GM21515 (cell line): ENCODE data around the gene BMPR1B.

Source experiments
- ATAC-seq: cut with Tn5 transposase; IDR thresholded peaks from one replicate; pipeline ENCODE4 v1.9.1; 2021; ENCODE audit not compliant: unreplicated experiment

The BMPR1B gene

DNA sequence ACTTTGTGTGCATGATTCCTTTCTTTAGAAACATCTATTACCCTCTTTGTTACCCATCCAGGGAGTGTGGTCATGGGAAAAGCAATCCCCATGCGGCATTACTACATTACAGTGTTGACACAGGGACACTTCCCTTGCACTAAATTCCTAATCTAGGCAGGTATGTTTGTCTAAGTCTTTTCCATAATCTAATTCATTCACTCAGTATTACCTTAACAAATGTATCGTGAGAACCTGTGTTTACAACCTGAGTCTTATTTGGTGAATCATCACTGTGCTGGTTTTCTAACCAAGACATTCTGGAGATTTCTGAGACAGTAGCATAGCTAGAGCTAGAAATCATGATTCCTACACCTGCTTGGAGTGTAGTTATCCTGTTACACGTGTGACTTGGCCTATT is 326.8 kb downstream of the BMPR1B start:
- ATAC-seq, result no peak

DNA sequence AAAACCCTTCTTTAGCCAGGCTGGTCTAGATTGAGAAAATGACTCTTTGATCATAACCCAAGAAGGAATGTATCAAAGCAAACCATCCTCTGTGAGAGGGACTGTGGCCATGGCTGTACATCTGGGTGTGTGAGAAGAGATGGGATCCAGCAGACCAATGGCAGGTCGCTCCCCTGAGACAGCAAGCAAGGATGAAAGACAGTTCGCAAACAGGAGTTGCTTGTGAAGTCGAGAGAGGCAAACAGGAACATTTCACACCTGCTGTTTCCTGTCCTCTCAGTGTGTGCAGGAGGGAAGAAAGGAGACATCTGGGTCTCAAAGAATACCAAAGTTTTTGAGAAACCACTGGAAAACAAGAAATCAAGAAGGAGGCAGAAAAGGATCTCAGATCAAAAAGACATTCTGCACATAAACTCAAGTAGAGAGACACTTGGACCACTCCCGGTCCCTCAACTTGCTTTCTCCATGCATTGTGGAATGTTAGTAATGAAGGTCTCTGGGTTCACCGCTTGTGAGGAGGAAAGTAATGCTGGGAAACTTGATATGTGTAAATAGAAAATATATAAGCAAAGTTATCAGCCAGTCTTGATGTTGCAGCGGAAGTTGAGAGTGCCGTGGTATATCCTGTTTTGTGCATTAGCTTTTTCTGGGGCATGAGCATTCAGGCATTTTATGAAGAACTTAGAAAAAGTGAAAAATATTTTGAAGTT is 327.5 kb downstream of the BMPR1B start:
- ATAC-seq, result no peak

DNA sequence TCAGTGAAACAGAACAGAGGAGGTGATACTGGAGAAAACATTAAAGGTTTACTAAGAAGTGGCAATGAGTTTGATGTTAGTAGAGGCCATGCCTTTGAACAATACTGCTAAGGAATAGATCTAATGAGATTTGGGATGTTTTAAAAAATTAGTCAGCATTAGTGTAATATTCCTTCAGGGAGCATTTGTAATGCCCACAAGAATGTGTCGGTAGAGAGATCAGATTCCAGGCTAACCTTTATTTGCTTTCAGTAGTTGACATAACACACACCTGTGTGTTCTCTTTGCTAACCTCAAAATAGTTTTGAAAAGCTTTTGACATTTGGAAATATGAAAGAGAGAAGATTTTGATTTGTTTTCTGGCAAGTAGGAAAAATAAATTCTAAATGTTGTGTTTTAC is 328.8 kb downstream of the BMPR1B start:
- no peak for ATAC-seq

DNA sequence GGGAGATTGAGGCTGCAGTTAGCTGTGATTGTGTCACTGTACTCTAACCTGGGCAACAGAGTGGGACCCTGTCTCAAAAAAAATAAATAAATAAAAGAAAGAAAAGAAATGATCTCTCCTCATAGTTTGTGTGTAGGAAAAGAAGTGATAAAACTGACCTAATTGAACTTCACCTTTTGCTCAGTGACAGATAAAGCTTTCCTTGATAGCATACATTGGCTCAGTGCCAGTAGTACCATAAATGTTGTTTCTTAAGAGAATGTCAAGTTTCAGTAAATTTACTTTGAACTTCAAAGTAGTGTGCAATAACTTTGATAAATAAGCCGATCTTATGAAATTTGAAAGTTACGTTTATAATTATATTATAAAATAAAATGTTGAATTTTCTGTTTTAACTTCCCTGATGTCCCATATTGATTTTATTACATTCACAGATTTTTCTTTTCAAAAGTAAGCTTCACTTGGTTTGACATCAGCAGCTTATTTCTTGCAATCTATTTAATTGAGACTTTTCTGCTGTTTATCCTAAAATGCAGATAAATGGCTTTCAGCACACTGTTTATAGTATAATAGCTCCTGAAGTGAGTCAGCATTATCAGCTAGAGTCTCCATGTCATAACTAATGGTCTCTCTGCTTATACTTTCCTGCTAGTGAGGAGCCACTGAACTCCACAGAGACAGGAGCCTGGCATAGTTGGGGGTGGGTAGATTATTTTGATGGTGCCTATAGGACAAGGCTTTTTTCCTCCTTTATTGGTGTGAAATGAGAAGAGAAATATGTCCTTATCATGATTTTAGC is 330.1 kb downstream of the BMPR1B start:
- no peak for ATAC-seq

DNA sequence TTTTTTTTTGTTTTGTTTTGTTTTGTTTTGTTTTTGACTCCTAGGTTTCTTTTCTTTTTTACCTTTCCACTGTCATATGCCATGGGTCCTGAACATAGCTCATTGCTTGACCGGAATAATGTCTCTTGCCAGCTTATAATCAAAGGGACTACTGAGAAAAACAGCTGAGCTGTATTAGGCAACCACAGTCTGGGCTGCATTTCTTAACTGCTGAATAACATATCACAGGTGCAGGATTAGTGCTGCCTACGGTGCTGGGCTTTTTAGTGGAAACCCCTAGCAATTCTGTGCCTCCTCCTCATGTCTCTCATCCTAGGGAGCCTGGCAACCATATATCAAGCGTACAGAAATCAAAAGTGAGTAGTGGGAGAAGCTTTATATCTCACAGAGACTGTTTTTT is 333.5 kb downstream of the BMPR1B start:
- no peak for ATAC-seq

DNA sequence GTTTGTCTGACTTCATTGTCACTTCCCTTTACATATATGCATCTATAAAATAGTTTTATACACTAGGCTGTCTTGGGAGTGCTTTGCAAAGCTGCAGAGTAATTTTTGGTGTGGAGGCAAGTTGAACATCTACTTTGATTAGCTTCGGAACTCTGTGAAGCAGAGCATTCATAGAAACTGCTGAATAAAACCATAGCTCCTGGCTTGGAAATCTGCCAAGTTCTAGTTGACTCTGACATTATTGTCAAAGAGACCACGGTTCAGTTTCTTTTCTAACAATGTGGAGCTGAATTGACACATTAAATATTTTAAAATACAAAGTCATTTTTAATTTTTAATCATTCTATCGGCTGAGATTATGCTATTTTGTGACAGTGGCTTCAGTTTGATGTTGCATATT is 335.0 kb downstream of the BMPR1B start:
- ATAC-seq, result no peak

DNA sequence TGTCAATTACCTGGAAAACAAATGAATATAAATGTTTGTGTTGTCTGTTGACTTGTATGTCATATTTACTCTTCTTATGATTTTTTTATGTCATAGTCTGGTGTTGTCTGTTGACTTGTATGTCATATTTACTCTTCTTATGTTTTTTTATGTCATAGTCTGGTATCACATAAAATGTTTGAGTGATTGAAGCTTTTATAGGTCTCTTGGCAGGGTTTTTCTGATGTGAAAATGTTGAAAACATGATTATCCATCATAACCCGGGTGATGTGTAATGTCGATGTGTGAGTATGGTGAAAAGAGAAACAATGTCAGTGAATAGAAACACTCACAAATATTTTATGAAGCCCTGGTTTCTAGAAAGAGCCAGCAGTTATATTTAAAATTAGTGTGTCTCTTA is 335.7 kb downstream of the BMPR1B start:
- ATAC-seq, result no peak

DNA sequence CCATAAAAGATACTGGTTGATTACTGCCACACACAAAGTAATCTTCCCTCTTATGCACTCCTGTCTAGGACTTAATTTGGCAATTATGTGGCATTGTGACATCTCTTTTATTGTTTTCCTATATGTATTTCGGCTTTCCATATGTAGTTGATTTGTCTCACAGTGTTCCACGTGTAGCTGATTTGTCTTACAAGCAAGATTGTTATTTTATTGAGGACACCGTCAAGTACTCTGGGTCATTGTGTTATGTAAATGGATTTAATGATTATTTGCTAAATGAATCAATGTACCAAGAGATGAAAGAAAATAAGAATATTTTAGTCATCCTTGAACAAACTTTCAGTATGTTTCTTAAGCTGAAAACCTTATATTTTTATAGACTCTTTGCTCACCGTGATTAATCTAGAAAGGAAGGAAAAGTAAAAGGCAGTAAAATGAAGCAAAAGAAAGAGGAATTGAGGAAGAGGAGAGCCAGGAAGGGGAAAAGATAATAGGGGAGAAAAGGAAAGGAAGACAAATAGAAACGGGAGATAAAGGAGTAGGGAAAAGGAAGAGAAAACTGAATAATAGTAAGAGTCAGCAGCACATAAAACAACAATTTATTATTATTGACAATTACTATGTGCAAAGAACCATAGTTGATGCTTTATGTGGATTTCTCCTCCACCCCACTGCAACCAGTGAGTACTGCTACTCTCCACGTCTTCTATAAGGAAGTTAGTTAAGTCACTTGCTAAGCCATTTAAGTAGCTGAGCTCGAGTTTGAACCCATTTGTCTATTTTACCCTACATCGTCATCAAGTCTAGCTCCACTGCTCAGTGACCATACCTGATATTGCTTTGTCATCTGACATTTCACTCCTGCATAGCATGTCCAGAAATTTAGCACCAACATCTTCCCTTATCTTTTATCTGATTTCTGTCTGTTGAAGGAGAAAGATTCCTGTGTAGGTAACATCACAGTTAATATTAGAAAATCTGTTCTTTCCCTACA is 336.5 kb downstream of the BMPR1B start:
- ATAC-seq, result no peak

DNA sequence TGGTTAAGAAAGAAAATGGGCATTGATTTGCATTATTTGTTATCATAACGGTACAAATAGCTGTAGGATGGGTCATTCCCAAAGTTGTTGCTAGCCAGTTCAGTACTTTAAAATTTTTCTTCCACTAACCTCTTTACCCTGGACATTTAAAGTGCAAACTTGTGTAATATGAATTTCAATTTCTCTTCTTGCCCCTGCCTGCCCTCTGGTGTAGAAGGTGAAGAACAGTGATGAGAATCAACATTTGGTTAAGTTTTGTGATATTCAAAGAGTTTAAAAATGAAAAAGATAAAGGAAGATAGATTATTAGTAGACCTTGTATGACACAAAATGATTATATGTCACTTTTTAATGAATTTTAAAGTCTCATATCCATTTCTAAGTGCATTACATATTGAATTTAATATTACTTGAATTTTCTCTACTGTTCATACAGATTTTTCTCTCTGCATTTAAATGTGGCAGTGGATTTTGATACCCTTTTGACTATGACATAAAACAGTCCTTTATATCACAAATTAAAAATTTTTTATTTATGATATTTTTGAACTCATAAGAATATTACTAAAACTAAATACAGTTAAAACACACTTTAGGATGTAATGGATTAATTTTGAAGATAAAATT is 337.7 kb downstream of the BMPR1B start:
- no peak for ATAC-seq

DNA sequence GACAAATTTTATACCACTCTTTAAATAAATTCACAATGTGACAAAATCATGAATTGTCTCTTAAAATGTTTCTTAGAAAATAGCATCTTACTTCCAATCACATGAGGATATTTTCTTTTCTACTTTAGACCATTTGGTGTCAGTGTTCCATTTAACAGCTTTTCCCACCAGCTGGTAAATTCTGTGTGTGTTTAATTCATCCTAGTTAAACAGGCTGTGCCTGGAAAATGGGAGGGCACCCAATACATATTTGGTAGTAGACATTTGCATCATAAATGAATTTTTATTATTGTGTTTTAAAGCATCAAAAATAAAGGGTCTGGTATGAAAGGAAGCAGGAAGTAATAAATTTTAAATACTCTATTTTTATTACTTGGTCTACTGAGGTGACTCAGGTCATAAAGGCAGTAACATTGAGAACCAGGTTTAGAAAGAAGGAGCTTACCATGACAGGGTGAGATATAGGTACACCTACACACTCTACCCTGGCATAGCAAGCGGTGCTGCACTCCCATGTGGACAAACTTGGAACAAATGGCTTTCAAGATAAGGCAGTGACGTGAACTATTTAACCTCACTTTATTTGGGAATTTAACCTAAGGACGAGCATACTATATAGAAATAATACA is 344.5 kb downstream of the BMPR1B start:
- ATAC-seq, result no peak

DNA sequence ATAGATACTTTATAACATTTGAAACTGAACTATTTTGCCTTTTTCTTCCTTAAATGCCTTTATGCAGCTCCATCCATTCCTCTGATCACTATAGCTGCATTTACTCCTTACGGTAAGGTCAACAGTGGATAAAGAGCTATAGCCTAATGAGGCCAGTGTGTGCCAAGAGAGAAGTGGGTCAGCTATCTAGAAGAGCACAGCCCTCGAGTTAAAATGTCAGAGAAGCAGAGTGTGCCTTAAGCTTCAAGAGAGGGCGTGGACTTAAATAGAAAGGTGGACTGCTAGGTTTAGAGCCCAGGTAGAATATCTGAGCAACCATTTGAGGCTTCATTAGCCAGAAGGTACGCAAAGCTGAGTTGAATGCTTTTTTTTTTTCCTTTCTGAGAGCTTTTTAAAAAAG is 347.4 kb downstream of the BMPR1B start:
- ATAC-seq, result no peak

DNA sequence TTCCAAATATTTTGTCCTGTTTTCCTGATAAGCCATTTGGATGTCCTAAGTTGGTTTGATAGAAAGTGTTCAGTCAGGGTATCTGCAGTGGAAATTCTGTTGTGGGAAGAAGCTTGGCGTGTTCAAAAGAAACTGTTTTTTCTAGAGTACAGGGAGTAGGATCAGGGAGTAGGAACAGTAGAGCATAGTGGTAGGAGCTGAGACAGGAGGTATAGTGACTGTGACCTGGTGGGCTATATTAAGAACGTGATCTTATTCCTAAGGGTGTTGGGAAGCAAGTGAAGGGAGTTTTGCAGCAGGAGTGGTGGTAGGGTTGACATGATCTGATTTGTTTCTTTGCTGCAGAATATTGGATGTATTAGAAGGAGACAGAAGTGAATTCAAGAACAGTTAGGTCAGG is 348.2 kb downstream of the BMPR1B start:
- no peak for ATAC-seq

DNA sequence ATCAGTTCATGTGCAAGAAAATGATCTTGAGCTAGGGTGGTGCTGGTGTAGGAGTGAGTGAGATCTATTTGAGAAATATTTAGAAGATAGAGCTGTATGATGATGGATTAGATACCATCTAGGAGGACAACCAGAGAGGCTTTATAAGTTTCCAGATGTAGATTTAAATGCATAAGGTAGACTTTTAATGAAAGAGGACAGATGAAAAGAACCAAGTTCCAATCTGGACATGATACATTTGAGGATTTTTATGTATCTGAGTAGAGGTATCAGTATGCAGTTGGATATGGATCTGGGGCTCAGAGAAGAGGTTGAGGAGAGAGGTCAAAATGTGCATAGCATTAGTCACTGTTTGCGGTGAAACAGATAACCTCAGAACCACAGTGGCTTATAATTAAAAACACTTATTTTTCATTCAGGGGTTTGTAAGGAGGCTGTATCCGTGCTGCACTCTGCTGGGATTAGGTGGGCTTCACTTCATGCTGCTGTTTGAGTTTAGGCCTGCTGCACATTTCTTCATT is 348.7 kb downstream of the BMPR1B start:
- no peak for ATAC-seq

DNA sequence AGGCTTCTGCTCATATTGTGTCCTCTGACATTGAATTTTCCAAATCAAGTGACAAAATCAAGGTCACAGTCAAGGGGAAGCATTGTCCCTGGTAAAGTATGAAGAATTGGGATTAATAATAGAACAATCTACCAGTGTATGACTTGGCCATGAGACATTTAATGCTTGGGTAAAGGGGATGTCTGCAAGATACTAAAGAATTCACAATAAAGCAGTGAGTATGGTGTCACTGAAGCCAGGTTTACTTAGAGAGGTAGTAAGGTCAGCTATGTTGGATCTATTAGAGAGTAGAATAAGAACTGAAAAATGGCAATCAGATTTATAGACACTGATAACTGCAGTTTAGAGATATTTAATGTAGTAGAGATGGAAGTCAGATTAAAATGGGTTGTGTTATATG is 349.2 kb downstream of the BMPR1B start:
- no peak for ATAC-seq

DNA sequence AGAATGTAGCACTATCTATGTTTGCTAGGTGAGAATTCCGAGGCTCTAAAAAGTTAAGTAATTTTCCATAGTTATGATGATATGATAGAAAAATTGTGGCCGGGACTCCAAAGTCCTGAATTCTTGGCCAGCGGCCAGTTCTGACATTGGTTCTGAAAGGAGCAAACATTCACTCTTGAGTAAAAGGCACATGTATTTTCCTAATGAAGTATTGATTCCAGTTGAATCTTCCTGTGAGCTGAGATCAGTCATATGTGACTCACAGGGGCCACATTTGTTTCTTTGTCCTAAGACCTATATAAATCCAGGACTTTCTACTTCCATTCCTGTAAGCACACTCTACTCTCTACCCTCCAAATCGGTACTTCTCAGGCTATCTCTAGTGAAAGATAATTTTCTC is 349.9 kb downstream of the BMPR1B start:
- ATAC-seq, result no peak

DNA sequence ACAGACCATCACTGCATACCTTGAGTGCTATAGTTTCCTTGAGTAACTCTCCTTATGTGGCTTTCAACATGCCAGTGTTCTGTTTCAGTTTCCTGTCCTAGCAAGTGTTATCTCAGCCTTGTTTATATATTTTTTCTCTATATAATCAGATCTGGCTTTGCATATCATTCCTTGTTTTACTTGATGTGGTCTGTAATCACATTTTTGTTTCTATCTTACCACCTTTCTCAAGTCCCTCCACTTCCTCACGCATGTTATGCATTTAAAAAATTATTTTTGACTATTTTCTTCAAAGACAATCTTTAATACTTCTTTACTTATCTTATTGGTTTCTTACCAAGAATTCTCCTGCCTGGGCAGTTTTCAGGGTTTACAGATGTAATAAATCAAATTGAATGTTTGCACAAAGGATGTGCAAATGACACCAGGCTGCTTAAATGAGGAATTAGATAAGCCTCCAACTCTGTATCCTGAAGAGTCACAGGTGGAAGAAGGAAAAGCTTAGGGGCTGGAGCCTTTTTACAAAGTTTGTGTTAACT is 351.2 kb downstream of the BMPR1B start:
- no peak for ATAC-seq

DNA sequence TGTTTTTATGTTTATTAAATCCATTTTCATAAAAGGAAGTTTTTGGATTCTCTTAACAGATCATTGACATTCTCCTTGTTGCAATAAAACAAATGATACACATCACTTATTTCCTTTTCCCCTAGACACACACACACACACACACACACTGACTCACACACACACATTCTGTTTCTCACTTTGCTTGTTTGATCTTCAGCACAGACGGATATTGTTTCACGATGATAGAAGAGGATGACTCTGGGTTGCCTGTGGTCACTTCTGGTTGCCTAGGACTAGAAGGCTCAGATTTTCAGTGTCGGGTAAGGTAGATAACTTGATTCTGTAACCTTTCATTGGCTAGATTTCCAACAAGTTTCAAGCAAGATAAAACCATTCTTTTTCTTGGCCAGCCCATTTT is 356.8 kb downstream of the BMPR1B start:
- no peak for ATAC-seq

DNA sequence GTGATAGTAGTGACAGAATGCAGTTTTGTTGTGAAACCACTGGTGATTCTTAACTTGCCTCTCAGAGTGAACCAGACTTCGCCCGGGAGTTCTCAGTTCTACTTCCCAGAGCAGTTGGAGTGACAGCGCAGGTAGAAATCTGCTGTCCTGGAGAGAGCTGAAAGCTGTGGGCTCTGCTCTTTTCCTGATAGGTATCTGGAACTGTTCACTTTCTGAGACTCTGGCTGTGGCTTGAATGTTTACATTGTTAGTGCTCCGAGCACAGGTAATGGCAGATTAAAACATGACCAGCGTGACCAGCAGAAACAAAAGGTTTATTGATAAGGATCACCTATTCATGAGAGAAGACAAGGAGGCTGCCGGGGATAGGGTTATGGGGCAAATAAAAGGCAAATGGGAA is 360.7 kb downstream of the BMPR1B start:
- ATAC-seq, result no peak

DNA sequence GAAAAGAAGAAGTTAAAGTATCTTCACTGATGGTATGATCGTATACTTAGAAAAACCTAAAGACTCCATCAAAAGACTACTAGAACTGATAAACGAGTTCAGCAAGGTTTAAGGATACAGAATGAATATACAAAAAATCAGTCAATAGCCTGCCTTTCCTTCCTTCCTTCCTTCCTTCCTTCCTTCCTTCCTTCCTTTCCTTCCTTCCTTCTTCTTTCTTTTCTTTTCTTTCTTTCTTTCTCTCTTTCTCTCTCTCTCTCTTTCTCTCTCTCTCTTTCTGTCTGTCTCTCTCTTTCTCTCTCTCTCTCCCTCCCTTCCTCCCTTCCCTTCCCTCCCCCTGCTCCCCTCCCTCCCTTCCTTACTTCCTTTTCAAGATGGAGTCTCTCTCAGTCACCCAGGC is 362.7 kb downstream of the BMPR1B start:
- no peak for ATAC-seq

DNA sequence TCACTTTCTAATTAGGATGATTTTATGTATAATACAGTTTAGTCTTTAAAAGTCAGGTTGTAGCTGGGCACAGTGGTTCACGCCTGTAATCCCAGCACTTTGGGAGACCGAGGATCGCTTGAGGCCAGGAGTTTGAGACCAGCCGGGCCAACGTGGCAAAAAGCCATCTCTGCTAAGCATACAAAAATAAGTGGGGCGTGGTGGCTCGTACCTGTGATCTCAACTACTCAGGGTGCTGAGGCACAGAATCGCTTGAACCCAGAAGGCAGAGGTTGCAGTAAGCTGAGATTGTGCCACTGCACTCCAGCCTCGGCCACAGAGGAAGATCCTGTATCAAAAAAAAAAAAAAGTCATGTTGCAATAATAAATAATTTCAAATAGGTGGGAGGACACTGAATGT is 364.2 kb downstream of the BMPR1B start:
- ATAC-seq, result no peak
